Measurements from ENCODE around the gene GRIN2B.

GRCh38 chr12:13942826-13943225, 38.6 kb downstream of the GRIN2B start:
- TF ChIP-seq CTCF (IDR thresholded peaks at IDR 0.05), result no peak
- no peak for TF ChIP-seq SIN3A (IDR thresholded peaks at IDR 0.05; ENCODE audit: borderline replicate concordance, low read depth, low read length)
